BE2C (cell line): ENCODE measurements around the gene PRELP.
"Not testable (repeated sequence)": the region's sequence is repeated elsewhere in the genome, so short reads cannot be mapped to it uniquely, and the experiment has no call there.

Experiments used
- DNase-seq: peaks from one replicate; pipeline ENCODE4 v3.0.0-alpha.2; 2020
- H3K27me3 ChIP-seq: fragments of 250-450 bp; sonication (Bioruptor Pico); 2 replicates; pipeline ENCODE4 v1.5.1; 2020; ENCODE audit warnings: mild to moderate bottlenecking
- H3K36me3 ChIP-seq: fragments of 250-450 bp; sonication (Bioruptor Pico); 2 replicates; pipeline ENCODE4 v1.5.1; 2020; ENCODE audit warnings: mild to moderate bottlenecking
- H3K4me1 ChIP-seq: fragments of 250-450 bp; sonication (Bioruptor Pico); 2 replicates; pipeline ENCODE4 v1.5.1; 2020
- H3K4me3 ChIP-seq: 2 replicates; pipeline ENCODE4 v1.5.1; 2011; ENCODE audit warnings: low read depth, low read length
- H3K9me3 ChIP-seq: fragments of 250-450 bp; sonication (Bioruptor Pico); 2 replicates; pipeline ENCODE4 v1.5.1; 2020
- CTCF ChIP-seq: IDR thresholded peaks from 2 replicates; pipeline ENCODE4 v1.5.1; 2012; ENCODE audit warnings: mild to moderate bottlenecking, low read depth, low read length

PRELP gene

DNA sequence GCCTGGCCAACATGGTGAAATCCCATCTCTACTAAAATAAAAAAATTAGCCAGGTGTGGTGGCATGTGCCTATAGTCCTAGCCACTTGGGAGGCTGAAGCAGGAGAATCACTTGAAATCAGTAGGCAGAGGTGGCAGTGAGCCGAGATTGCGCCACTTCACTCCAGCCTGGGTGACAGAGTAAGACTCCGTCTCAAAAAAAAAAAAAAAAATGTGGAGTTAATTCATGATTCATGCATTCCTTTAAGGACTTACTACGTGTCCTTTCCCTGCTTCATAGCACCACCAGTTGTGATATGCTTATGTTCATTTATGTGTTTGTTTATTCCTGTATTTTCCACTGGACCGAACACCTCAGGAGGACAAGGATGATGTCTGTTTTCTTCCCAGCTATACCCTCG is 12.7 kb upstream of the PRELP start:
- DNase-seq: no peak
- H3K36me3 ChIP-seq: no peaks in the 10 kb centered on the region
- TF ChIP-seq CTCF: no peak
- no peak overlapping the region for H3K4me3 ChIP-seq
- no peaks in the 10 kb centered on the region for H3K9me3 ChIP-seq
- no peaks in the 10 kb centered on the region for H3K27me3 ChIP-seq
- H3K4me1 ChIP-seq: 0 out of 2 replicates have a peak, but pooled peaks cover 3% of the 10 kb centered on the region

DNA sequence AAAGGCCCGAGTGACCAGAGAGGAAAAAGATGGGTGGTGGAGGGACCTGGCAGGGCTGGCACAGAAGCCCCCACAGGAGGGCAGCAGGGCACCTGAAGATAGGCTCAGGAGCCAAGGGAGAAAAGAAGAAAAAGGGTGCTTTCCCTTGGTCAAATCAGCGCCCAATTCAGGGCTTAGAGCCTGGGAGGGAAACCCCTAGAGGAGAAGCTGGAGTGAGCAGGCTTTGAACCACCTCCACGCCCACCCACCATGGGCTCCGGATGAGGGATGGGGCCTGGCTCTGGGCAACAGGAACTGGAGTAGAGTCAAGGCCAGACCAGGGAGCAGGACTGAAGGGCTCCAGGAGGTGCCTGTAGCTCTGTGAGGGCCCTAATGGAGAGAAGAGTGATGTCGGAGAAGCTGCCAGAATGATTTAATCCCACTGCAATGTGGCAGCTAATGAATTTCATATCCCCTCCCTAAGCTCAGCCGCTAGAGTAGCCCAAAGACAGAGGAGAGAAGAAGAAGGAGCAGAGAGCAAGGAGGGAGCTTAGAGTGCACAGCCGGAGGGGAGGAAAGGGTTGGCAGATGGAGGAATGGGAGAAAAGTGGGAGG is 12.0 kb upstream of the PRELP start:
- Histone ChIP-seq H3K27me3 (no peaks in the 10 kb centered on the region), H3K4me1 (0 out of 2 replicates have a peak, but pooled peaks cover 3% of the 10 kb centered on the region)
- no peak for DNase-seq

GRCh38 chr1:203464226-203464625 is 11.4 kb upstream of the PRELP start:
- Histone ChIP-seq H3K4me3 (no peak overlapping the region), H3K27me3 (no peaks in the 10 kb centered on the region), H3K36me3 (no peaks in the 10 kb centered on the region), H3K4me1 (0 out of 2 replicates have a peak, but pooled peaks cover 3% of the 10 kb centered on the region), H3K9me3 (no peaks in the 10 kb centered on the region)
- no peak for DNase-seq
- no peak for TF ChIP-seq CTCF

More for the DNA sequence above, 12.0 kb upstream of the PRELP start:
- H3K9me3 ChIP-seq: no peaks in the 10 kb centered on the region
- no peak for TF ChIP-seq CTCF
- no peaks in the 10 kb centered on the region for H3K36me3 ChIP-seq
- H3K4me3 ChIP-seq: no peak overlapping the region

DNA sequence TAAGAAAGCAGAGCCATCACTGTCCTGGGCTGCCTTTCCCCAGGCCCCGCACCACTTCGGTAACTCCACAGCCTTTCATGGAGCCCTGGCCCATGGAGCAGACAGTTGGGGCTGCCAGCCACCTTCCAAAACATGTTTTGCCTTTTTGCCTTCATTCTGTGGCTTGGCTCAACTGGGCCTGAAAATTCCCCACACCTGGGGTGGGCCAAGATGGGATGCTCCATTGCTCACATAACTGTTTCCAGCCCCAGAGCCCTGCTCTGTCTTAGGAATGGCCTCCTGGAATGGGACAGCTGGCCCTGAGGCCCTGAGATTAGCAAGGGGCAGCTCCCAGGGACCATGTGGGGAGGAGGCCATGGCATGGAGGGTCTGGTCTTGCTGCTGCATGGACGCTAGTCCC is 10.9 kb upstream of the PRELP start:
- Histone ChIP-seq H3K4me3 (no peak overlapping the region), H3K27me3 (no peaks in the 10 kb centered on the region), H3K9me3 (no peaks in the 10 kb centered on the region), H3K36me3 (no peaks in the 10 kb centered on the region), H3K4me1 (0 out of 2 replicates have a peak, but pooled peaks cover 3% of the 10 kb centered on the region)
- TF ChIP-seq CTCF: no peak
- DNase-seq: no peak

DNA sequence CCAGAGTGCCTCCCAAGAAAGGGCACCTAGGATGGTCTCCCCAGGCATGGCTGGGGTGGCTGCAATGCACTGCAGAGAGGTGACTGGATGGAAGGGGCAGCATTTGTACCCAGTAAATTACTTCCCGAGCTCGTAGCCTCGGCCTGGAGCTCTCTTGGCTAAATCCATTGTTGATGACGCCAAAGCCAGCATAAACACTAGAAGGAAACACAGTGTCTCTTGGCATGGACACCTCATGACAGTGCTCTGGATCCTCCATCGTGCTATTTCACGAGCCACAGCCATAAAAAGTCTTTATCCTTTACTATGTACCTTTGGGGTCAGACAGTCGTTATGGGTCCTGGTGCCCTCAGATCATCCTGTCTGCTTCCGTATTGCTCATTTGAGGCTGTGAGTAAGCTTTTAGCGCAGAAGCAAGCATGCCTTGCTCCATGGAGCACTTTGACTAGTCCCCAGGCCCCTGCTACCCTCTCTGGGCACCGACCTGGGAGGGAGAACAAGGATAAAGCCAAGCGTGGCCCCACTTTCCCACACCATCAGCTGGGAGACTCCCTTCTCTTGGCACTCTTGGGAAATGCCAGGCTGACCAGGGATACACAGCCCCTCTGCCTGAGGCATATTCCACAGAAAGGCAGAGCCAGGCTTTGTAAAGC is 10.3 kb upstream of the PRELP start:
- Histone ChIP-seq H3K36me3 (no peaks in the 10 kb centered on the region), H3K4me3 (no peak overlapping the region), H3K27me3 (no peaks in the 10 kb centered on the region), H3K4me1 (0 out of 2 replicates have a peak, but pooled peaks cover 3% of the 10 kb centered on the region), H3K9me3 (no peaks in the 10 kb centered on the region)
- no peak for TF ChIP-seq CTCF
- no peak for DNase-seq

DNA sequence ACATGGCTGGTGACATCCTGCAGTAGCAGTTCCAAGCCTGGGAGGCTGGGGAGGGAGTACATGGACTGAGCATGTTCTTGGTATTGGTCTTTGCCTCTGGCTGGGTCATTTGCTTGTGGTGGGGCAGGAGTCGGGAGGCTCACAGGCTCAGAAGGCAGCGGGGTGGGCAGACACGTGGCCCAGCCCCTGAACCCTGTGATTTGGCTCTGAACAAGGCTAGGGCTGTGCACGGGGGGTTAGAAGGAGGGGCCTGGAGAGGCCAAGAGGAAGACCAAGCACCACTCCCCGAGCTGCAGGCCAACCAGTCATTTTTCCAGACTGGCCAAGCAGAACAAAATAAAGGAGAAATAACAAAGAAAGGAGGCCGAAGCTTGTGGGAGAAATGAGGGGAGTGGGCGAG is 9.7 kb upstream of the PRELP start:
- 0 out of 2 replicates have a peak, but pooled peaks cover 3% of the 10 kb centered on the region for H3K4me1 ChIP-seq
- H3K9me3 ChIP-seq: no peaks in the 10 kb centered on the region
- H3K4me3 ChIP-seq: no peak overlapping the region
- H3K36me3 ChIP-seq: no peaks in the 10 kb centered on the region
- no peaks in the 10 kb centered on the region for H3K27me3 ChIP-seq
- no peak for DNase-seq
- no peak for TF ChIP-seq CTCF

DNA sequence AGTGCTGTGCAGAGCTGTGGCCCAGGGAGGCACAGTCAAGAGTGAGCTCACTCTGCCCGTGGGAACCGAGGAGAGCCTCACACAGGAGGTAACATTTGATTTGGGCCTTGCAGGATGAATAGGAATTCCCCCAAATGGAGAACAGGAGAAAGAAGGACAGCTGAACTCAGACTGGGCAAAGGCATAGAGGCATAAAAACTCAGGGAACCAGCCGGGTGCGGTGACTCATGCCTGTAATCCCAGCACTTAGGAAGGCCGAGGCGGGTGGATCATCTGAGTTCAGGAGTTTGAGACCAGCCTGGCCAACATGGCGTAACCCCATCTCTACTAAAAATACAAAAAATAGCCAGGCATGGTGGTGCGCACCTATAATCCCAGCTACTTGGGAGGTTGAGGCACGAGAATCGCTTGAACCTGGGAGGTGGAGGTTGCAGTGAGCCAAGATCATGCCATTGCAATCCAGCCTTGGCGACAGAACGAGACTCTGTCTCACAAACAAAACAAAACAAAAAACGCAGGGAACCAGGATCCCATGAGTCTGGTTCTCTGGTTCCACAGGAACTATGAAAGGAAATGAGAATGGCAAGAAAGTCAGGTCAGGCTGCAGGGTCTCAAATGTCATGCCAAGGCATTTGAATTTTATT is 8.6 kb upstream of the PRELP start:
- H3K27me3 ChIP-seq, H3K4me1 ChIP-seq, H3K36me3 ChIP-seq, H3K9me3 ChIP-seq, H3K4me3 ChIP-seq, DNase-seq: not testable (repeated sequence)
